GM19025 (cell line): ENCODE data around the gene ZNF691.
"Not testable (repeated sequence)": the region's sequence is repeated elsewhere in the genome, so short reads cannot be mapped to it uniquely, and the experiment has no call there.

Experiments used
- ATAC-seq: cut with Tn5 transposase; IDR thresholded peaks from one replicate; pipeline ENCODE4 v1.9.1; 2021; ENCODE audit warnings: mild to moderate bottlenecking, low read depth, moderate library complexity; ENCODE audit not compliant: unreplicated experiment

The ZNF691 gene

GRCh38 chr1:42846257-42847110 is at the start of gene ZNF691:
Gene ZNF691 (plus strand): TSS chr1:42846613. CDS start chr1:42849659, 3,046 bp downstream.
- peak; percentile 94 for ATAC-seq

- ATAC-seq = no peak
These were observed 49.0 kb upstream of the ZNF691 start for GRCh38 chr1:42797414-42797813.

- ATAC-seq = no peak
These were observed 48.4 kb upstream of the ZNF691 start for GRCh38 chr1:42797979-42798378.

GRCh38 chr1:42801832-42802473 is 44.5 kb upstream of the ZNF691 start:
- ATAC-seq = no peak

- no peak for ATAC-seq
These were observed 40.2 kb upstream of the ZNF691 start for GRCh38 chr1:42806171-42806570.

GRCh38 chr1:42806593-42806992 is 39.8 kb upstream of the ZNF691 start:
- no peak for ATAC-seq

GRCh38 chr1:42807056-42807668 is 39.3 kb upstream of the ZNF691 start:
- ATAC-seq = no peak

GRCh38 chr1:42814815-42815214 is 31.6 kb upstream of the ZNF691 start:
- not testable (repeated sequence) for ATAC-seq

GRCh38 chr1:42815941-42816584 is 30.4 kb upstream of the ZNF691 start:
- ATAC-seq = no peak

GRCh38 chr1:42816585-42817439 is 29.6 kb upstream of the ZNF691 start, which contains the start of the genes ERMAP and SVBP:
Gene ERMAP (plus strand): TSS chr1:42817122. CDS start chr1:42830449, 13,327 bp downstream.
Gene SVBP (minus strand): TSS chr1:42817397. CDS start chr1:42816544, 853 bp downstream.
- ATAC-seq = peak; percentile 85

GRCh38 chr1:42817440-42817767 is 29.0 kb upstream of the ZNF691 start:
- ATAC-seq = no peak

GRCh38 chr1:42817976-42818375 is 28.4 kb upstream of the ZNF691 start:
- ATAC-seq = no peak

- ATAC-seq = no peak
These were observed 25.6 kb upstream of the ZNF691 start for GRCh38 chr1:42820813-42821212.

GRCh38 chr1:42821690-42822089 is 24.7 kb upstream of the ZNF691 start:
- no peak for ATAC-seq

GRCh38 chr1:42822800-42823392 is 23.5 kb upstream of the ZNF691 start:
- no peak for ATAC-seq

- no peak for ATAC-seq
These were observed 21.9 kb upstream of the ZNF691 start for GRCh38 chr1:42824481-42825035.

GRCh38 chr1:42825036-42825851 is 21.2 kb upstream of the ZNF691 start:
- no peak for ATAC-seq

- no peak for ATAC-seq
These were observed 15.8 kb upstream of the ZNF691 start for GRCh38 chr1:42830631-42831030.
